DMS114 treated with DMSO at 0.1 percent for 48 hours (cell line): ENCODE results near the gene HECW1.
"Not testable (repeated sequence)": the region's sequence is repeated elsewhere in the genome, so short reads cannot be mapped to it uniquely, and the experiment has no call there.

Experiments used
- DNase-seq: peaks from one replicate; lab custom pipeline; 2025; ENCODE audit not compliant: unreplicated experiment; lab: John Stamatoyannopoulos, UW

The HECW1 gene

GRCh38 chr7:43111630-43112458 is 603 bp upstream of the HECW1 start:
- DNase-seq = no peak

GRCh38 chr7:43112941-43113621 is 634 bp downstream of the HECW1 start:
- no peak for DNase-seq

- no peak for DNase-seq
These were observed 1.4 kb downstream of the HECW1 start for GRCh38 chr7:43113622-43114457.

GRCh38 chr7:43114458-43114780 is 2.0 kb downstream of the HECW1 start:
- DNase-seq = no peak

- DNase-seq = no peak
These were observed 4.0 kb downstream of the HECW1 start for GRCh38 chr7:43116451-43116850.

- no peak for DNase-seq
These were observed 4.6 kb downstream of the HECW1 start for GRCh38 chr7:43117095-43117494.

- no peak for DNase-seq
These were observed 5.4 kb downstream of the HECW1 start for GRCh38 chr7:43117861-43118260.

- DNase-seq = no peak
These were observed 5.9 kb downstream of the HECW1 start for GRCh38 chr7:43118313-43118712.

GRCh38 chr7:43119371-43120075 is 7.1 kb downstream of the HECW1 start:
- DNase-seq = no peak

GRCh38 chr7:43121973-43122372 is 9.5 kb downstream of the HECW1 start:
- DNase-seq = no peak

- no peak for DNase-seq
These were observed 11.0 kb downstream of the HECW1 start for GRCh38 chr7:43123457-43123856.

GRCh38 chr7:43124388-43124787 is 11.9 kb downstream of the HECW1 start:
- DNase-seq = no peak

- DNase-seq = no peak
These were observed 17.9 kb downstream of the HECW1 start for GRCh38 chr7:43130347-43130746.

- no peak for DNase-seq
These were observed 22.7 kb downstream of the HECW1 start for GRCh38 chr7:43135129-43135528.

- DNase-seq = no peak
These were observed 23.6 kb downstream of the HECW1 start for GRCh38 chr7:43136064-43136463.

GRCh38 chr7:43137121-43137744 is 24.8 kb downstream of the HECW1 start:
- DNase-seq = not testable (repeated sequence)

- no peak for DNase-seq
These were observed 25.4 kb downstream of the HECW1 start for GRCh38 chr7:43137811-43138210.

- no peak for DNase-seq
These were observed 26.3 kb downstream of the HECW1 start for GRCh38 chr7:43138710-43139109.

GRCh38 chr7:43139137-43139536 is 26.7 kb downstream of the HECW1 start:
- no peak for DNase-seq

- no peak for DNase-seq
These were observed 27.7 kb downstream of the HECW1 start for GRCh38 chr7:43140186-43140585.

- no peak for DNase-seq
These were observed 28.6 kb downstream of the HECW1 start for GRCh38 chr7:43141091-43141490.
